ENCODE data around the gene GSDME.

Gene GSDME

DNA sequence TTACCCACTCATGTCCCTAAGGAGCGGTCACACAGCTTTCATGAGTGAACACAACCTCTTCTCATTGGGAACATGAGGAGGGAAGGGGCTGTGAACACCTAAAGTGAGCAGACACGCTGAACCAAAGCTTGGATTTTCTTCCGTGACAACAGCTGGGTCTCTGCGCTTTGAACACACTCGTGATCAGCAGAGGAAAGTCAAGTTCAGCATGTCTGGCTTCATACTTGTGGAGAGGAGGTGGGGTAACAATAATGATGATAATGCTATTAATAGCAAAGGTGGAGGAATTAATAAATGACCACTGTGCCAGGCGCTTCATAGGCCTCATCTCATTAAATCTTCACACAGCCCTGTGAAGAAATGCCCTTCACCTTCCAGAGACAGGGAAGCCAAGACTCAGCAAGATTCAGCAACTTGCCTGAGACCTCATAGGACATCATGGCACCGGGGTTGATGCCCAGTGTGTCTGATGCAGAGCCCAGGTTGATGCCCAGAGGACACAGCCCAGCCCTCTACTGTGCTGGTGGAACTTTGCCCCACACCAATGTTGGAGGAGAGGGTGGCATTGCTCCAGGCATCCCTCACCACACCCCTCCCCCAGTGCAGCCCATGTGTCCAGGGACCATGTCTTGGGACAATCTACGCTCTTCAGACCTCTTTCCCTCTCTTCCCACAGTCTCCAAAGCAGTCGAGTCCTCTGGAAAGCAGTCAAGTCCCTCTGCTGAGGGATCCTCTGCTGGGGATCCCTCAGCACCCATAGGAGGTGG is 40.6 kb downstream of the GSDME start:
- Mint-ChIP-seq H3K36me3 (ENCODE audit: low read depth) (no peaks in the 10 kb centered on the region), H3K27me3 (peaks cover 15% of the 10 kb centered on the region), H3K4me3 (no peak overlapping the region), H3K4me1 (ENCODE audit: low read depth) (no peaks in the 10 kb centered on the region), H3K27ac (no peak overlapping the region), H3K9me3 (no peaks in the 10 kb centered on the region)
- intact Hi-C loops (cut with micrococcal nuclease) = no loop called here

DNA sequence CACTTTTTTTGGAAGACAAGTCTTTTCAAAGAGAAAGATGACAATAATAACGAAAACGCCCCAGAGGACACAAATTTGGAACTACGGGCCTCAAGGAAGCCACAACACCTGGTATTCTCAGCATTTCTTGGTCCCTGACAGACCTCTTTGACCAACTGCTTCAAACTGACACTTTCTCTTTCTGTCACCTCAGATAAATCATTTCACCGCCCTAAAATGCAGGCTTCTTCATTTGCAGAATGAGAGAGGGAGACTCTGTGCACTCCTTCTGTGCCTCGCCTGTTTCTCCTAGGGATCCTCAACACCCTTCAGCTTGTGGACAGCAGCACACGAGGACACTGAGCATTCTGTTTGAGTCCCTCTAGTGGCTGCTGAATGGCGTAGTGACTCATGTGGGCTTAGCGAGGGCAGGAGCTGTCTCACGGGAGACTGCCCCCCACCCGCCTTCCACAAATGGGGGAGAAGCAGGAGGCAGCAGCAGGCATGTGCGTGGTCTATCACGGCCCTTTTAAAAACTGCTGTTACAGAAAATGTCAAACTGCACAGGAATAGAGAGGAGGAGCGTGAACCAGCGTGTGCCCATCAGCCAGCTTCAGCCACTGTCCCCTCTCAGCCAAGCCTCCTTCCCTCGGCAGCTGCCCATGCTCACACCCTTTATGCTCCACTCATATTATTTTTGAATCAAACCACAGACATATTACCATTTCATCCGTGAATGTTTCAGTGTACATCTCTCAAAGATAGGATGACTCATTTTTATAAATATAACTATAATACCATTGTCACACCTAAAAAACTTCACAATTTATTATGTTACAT is 41.4 kb downstream of the GSDME start:
- intact Hi-C loops (cut with micrococcal nuclease) = no loop called here
- Mint-ChIP-seq H3K27ac (no peak overlapping the region), H3K4me3 (no peak overlapping the region), H3K27me3 (peaks cover 15% of the 10 kb centered on the region), H3K36me3 (ENCODE audit: low read depth) (no peaks in the 10 kb centered on the region), H3K4me1 (ENCODE audit: low read depth) (no peaks in the 10 kb centered on the region), H3K9me3 (no peaks in the 10 kb centered on the region)

DNA sequence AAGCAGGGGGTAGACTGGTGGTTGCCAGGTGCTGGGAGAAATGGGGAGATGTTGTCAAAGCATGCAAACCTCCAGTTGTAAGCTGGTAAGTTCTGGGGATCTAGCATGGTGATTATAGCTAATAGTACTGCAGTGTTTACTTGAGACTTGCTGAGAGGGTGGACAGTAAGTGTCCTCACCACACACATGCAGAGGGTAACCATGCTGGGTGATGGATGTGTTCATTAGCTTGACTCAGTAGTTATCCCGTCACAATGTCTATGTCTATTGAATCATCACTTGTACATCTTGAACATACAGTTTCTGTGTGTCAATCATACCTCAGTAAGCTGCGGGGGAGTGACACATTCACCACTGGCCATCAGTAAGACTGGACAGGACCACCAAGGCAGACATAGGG is 42.1 kb downstream of the GSDME start:
- Mint-ChIP-seq H3K27me3 (peaks cover 16% of the 10 kb centered on the region), H3K36me3 (ENCODE audit: low read depth) (no peaks in the 10 kb centered on the region), H3K27ac (no peak overlapping the region), H3K4me3 (no peak overlapping the region), H3K9me3 (no peaks in the 10 kb centered on the region), H3K4me1 (ENCODE audit: low read depth) (no peaks in the 10 kb centered on the region)
- intact Hi-C loops (cut with micrococcal nuclease) = no loop called here

DNA sequence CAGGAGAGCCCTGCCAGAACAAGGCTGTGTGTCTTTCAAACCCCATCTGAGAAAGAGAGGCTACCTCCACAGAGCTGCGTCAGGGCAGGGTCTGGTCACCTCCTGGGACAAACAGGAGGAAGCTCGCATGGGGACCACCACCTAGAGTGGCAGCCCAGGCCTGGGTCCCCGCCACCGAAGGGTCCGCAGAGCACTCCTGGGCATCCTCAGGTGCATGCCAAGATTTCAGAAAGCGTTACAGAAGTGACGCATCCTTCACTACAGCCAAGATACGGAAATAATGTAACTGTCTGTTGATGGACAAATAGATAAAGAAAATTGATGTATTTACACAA is 42.6 kb downstream of the GSDME start:
- intact Hi-C loops (cut with micrococcal nuclease) = no loop called here
- Mint-ChIP-seq H3K36me3 (ENCODE audit: low read depth) (no peaks in the 10 kb centered on the region), H3K4me3 (no peak overlapping the region), H3K27ac (no peak overlapping the region), H3K9me3 (no peaks in the 10 kb centered on the region), H3K4me1 (ENCODE audit: low read depth) (no peaks in the 10 kb centered on the region), H3K27me3 (peaks cover 16% of the 10 kb centered on the region)

DNA sequence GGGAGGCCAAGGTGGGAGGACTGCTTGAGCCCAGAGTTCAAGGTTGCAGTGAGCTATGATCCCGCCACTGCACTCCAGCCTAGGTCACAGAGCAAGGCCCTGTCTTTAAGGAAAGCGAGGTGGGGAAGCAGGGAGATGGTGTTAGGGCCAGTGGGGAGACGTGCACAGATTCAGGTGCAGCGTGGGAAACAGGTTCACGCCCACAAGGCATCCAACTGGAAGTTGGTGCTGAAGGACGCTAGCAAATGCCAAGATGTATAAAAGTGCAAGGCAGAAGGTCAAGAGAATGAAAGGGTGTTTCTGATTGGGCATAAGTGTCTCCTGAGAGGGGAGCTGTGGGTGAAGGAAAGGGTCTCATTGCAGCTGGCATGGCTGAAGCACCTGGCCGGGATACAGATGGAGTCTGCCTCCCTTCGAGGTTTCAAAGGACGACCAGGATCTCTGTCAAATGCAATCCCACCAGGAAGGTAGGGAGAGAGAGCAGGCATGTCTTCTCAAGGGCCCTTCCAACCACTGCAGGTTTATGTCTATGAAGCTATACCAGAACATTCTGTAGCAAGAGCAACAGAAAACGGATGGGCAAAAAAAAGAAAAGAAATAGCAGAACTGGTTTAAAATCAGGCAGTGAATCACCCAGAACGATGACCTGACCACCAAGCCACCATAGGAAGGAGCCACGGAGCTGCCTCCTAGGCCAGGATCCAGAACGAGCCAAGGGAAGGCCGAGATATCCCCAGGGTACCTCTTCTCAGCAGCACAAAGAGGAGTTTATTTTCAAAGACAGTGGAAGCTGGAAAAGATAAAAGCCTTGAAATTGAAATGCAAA is 43.2 kb downstream of the GSDME start:
- Mint-ChIP-seq H3K27me3 (peaks cover 21% of the 10 kb centered on the region), H3K4me1 (ENCODE audit: low read depth) (no peaks in the 10 kb centered on the region), H3K4me3 (no peak overlapping the region), H3K36me3 (ENCODE audit: low read depth) (no peaks in the 10 kb centered on the region), H3K27ac (no peak overlapping the region), H3K9me3 (no peaks in the 10 kb centered on the region)
- intact Hi-C loops (cut with micrococcal nuclease) = no loop called here

DNA sequence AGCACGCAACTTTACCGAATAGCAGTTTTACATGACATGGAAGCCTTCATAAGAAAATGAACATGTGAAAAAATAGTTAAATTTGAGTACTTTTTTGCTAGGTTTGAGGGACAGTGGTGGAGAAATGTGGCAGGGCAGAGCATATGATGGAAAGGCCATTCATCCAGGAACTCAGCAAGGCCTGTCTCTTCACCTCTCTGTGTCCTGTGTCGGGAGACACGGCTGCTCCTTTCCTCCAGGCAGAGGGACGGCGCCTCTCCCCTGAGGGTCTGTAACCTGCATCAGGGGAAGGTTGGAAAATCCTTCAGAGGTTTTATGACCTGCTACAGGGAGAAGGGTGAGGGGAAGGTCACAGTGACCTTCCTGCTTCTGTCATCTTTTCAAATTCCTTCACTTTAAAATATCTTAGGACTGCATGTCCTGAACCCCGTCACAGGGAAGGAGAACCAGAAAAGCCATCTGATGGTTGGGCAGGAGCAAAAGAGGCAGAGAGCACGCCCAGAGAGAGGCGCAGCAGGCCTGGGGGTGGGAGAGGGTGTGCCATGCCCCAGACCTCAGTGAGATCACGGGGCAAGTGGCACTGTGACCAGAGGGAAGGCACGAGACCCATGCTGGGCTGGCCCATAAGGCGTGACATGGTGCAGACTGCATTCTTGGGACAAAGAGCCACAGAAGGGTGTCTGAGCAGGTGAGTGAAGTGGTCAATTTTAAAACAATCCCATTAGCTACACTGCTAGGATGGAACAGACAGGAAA is 44.0 kb downstream of the GSDME start:
- no peak overlapping the region for H3K27ac Mint-ChIP-seq
- no peaks in the 10 kb centered on the region for H3K4me1 Mint-ChIP-seq (ENCODE audit: low read depth)
- H3K36me3 Mint-ChIP-seq (ENCODE audit: low read depth) = no peaks in the 10 kb centered on the region
- intact Hi-C loops (cut with micrococcal nuclease) = no loop called here
- peaks cover 25% of the 10 kb centered on the region for H3K27me3 Mint-ChIP-seq
- H3K9me3 Mint-ChIP-seq = no peaks in the 10 kb centered on the region
- H3K4me3 Mint-ChIP-seq = no peak overlapping the region

DNA sequence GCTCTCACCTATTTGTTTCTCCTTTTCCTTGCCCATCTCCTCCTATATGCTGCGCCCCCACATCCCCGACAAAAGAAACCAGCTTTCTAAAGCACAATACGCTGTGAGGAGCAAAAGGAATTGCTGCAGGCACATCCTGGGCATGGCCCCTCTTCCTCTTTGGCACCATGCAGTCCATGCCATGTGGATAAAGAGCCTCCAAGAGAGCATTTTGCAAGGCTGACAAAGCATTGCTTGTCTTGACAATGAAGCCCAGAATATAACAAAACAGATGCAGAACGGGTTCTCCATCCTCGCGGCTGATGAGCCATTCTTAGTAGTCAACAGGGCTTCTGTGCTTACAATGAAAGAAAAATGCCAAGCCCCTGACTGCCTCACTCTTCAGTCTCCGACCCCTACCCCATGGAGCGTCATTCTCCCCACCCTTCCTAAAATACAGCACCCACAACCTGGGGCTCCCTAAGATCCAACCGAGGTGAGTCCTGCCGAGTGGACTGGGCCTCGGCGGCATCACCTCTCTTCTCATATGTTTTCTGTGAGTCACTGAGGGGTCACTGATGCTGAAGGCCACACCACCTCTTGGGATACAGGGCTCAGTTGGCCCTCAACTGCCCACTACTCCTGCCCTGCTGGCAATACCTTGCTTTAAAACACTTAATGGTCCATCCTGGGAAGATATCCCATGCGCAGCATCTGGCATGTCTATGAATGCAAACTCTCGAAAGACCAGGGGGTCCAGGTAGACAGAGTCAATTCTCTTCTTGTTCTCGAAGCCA is 47.5 kb downstream of the GSDME start:
- intact Hi-C loops (cut with micrococcal nuclease) = no loop called here
- Mint-ChIP-seq H3K4me1 (ENCODE audit: low read depth) (peaks cover 10% of the 10 kb centered on the region), H3K36me3 (ENCODE audit: low read depth) (no peaks in the 10 kb centered on the region), H3K27me3 (peaks cover 33% of the 10 kb centered on the region), H3K9me3 (no peaks in the 10 kb centered on the region), H3K4me3 (no peak overlapping the region), H3K27ac (no peak overlapping the region)

DNA sequence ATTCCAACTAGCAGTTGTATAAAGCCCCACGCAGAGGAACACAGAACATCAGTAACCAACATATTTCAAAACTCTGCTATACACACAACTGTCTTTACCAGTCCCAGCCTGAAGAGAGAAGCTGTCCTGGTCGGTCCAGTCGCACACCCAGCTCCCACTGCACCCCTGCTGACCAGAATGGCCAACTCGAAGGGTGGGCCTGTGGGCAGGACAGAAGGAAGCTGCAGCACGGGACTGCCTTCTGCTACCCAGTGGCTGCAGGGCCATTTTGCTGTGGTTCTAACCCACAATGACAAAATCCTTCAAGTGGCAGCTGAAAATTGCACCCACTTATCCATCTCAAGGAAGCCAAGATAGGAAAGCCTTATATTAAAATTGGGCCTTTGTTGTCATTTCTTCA is 48.2 kb downstream of the GSDME start:
- no peak overlapping the region for H3K4me3 Mint-ChIP-seq
- intact Hi-C loops (cut with micrococcal nuclease) = no loop called here

DNA sequence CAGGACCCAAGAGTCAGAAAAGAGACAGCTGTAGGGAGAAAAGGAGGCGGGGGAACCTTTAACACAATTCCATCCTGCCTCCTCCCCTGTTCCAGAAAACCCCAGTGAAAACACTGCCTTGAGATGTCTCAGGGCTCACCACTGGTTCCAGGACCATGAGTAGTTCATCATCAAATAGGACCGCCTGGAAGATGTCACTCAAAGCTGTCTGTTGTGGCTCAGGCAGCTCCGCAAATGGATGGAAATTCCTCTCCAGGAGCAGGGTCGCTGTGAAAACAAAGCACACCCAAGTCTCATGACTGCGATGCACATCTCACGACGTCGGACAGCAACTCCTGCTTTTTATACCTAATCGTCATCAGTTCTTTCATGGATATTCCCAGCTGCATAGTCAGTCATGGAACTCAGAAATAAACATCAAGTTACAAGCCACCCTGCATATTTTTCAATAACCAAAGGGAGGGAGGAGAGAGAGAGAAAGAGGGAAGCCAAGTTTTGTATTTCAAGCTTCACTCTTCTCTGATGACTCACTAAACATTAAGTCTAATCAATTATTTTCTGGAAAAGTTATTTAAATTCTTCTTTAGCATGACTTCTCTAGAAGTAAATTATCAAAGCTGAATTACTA is 49.2 kb downstream of the GSDME start:
- Mint-ChIP-seq H3K27ac (no peak overlapping the region), H3K4me3 (no peak overlapping the region), H3K27me3 (peaks cover 24% of the 10 kb centered on the region)

More for the DNA sequence above, 48.2 kb downstream of the GSDME start:
- no peaks in the 10 kb centered on the region for H3K36me3 Mint-ChIP-seq (ENCODE audit: low read depth)
- no peak overlapping the region for H3K27ac Mint-ChIP-seq
- peaks cover 29% of the 10 kb centered on the region for H3K27me3 Mint-ChIP-seq
- no peaks in the 10 kb centered on the region for H3K9me3 Mint-ChIP-seq
- H3K4me1 Mint-ChIP-seq (ENCODE audit: low read depth) = peaks cover 10% of the 10 kb centered on the region

DNA sequence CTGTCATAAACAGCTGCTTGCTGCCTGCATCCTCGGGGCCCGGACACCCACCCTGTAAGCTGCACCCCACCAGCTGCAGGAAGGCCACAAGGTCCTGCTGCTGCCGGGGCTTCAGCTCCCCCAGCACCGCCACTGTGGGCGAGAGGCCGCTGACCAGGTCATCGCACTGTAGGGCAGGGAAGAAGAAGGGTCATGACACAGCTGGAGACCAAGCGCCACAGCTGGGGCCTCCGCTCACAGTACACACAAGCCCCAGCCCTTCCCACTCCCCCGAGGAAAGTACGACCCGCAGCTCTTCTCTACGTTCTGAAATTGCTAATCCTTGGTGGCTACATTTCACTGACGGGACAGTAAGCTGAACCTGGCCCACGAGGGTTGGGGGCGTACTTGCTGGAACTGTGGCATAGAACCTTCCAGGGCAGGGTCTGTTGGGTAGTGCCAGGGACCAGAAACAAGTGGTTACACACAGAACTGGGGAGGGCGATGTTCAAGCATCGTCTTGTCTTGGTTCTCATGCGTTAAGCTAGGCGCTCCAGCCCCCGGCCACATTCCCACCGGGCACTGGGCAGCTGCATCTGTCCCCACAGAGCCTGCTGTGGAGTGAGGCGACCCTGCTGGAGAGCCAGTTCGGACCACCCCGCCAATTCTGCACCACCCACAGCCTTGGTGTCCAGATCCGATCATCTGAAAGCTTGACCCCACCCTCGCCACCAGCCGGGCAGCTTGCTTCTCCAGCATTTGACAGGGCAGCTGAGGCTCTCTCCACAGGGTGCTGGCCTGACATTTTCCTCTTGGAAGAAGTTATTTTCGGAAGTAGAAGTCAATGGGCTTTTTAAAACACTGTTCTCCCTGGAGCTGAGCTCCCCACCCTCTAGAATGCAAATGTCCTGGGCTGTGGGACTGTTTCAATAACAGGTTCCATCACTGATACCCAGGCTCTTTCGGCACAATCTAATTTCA is 50.8 kb downstream of the GSDME start:
- peaks cover 21% of the 10 kb centered on the region for H3K27me3 Mint-ChIP-seq

More for the DNA sequence above, 49.2 kb downstream of the GSDME start:
- H3K36me3 Mint-ChIP-seq (ENCODE audit: low read depth) = no peaks in the 10 kb centered on the region
- no peaks in the 10 kb centered on the region for H3K9me3 Mint-ChIP-seq
- H3K4me1 Mint-ChIP-seq (ENCODE audit: low read depth) = peaks cover 10% of the 10 kb centered on the region
- intact Hi-C loops (cut with micrococcal nuclease) = no loop called here

DNA sequence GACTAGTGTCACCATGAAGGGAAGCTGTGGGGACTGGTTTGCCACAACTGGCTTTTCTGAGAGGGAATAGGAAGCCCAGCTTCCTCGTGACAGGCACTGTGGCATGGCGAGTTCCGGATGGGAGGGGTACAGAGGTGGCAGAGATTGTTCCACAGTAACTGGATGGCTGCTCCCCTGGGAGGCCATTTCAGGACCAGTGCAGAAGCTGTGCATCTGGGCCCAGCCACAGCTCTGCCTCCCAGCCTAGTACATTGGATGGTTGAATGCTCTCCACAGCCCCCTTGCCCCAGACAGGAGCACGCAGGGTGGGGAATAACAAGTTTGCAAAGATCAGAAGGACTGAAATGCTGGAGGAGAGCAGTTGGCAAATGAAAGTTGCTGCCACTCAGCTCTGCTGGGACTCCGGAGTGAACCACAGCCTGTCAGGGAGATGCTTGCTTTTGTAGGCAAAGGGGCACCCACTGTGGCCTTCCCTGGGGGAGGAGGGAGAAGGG is 51.8 kb downstream of the GSDME start:
- H3K4me1 Mint-ChIP-seq (ENCODE audit: low read depth) = peaks cover 10% of the 10 kb centered on the region
- no peaks in the 10 kb centered on the region for H3K9me3 Mint-ChIP-seq
- H3K36me3 Mint-ChIP-seq (ENCODE audit: low read depth) = no peaks in the 10 kb centered on the region
- H3K27me3 Mint-ChIP-seq = peaks cover 21% of the 10 kb centered on the region
- intact Hi-C loops (cut with micrococcal nuclease) = no loop called here
- H3K27ac Mint-ChIP-seq = no peak overlapping the region
- H3K4me3 Mint-ChIP-seq = no peak overlapping the region

More for the DNA sequence above, 50.8 kb downstream of the GSDME start:
- Mint-ChIP-seq H3K4me3 (no peak overlapping the region), H3K9me3 (no peaks in the 10 kb centered on the region), H3K36me3 (ENCODE audit: low read depth) (no peaks in the 10 kb centered on the region), H3K27ac (no peak overlapping the region), H3K4me1 (ENCODE audit: low read depth) (peaks cover 10% of the 10 kb centered on the region)
- intact Hi-C loops (cut with micrococcal nuclease) = no loop called here

DNA sequence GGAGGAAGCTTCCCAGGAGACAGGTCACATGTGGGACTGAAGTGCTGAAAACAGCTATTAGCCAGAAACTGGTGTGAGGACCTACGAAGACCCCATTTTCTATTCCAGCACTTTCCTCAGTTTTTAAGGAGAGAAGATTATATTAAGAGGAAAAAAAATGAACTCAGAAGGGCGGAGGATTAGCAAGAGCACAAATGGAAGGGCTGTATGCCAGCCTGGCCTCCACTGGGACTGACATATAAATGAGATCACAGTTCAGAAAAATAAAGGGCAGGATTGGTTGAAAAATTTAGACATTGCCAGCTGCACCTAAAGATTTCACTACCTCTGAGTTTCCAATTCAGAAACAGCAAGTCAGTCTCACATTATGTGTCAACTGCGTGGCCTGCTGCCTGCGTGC is 53.0 kb downstream of the GSDME start:
- Mint-ChIP-seq H3K9me3 (no peaks in the 10 kb centered on the region), H3K4me3 (no peak overlapping the region), H3K27ac (no peak overlapping the region), H3K36me3 (ENCODE audit: low read depth) (no peaks in the 10 kb centered on the region), H3K4me1 (ENCODE audit: low read depth) (peaks cover 10% of the 10 kb centered on the region), H3K27me3 (peaks cover 18% of the 10 kb centered on the region)
- intact Hi-C loops (cut with micrococcal nuclease) = no loop called here

Data from dendritic cell treated with granulocyte-macrophage colony-stimulating factor and Interleukin-4, amounts not matched to agents 40 ng/mL and 50 ng/mL, for 4 days (primary cell).